Duodenal mucosa (tissue), 2 donors: ENCODE measurements around the gene RPS25.

Source experiments
- H3K27ac ChIP-seq: one replicate; pipeline ENCODE4 v1.7.0; 2013; ENCODE audit warnings: low read depth, low read length
- H3K27me3 ChIP-seq, 2 donors: one replicate each; pipeline ENCODE4 v1.7.0; 2013; ENCODE audit warnings: low read length in 2 of 2, control low read depth in 1 of 2; ENCODE audit not compliant: insufficient read depth in 2 of 2, control insufficient read depth in 1 of 2
- H3K36me3 ChIP-seq, 2 donors: one replicate each; pipeline ENCODE4 v1.7.0; 2013; ENCODE audit warnings: low read length in 2 of 2, control low read depth in 1 of 2; ENCODE audit not compliant: insufficient read depth in 2 of 2, control insufficient read depth in 1 of 2
- H3K4me1 ChIP-seq, 2 donors: one replicate each; pipeline ENCODE4 v1.7.0; 2013; ENCODE audit warnings: low read length in 2 of 2, control low read depth in 1 of 2; ENCODE audit not compliant: insufficient read depth in 2 of 2, control insufficient read depth in 1 of 2
- H3K4me3 ChIP-seq, 2 donors: one replicate each; pipeline ENCODE4 v1.7.0; 2013; ENCODE audit warnings: low read length in 2 of 2, low read depth in 1 of 2
- H3K9ac ChIP-seq, 2 donors: one replicate each; pipeline ENCODE4 v1.7.0; 2013; ENCODE audit warnings: low read length in 2 of 2, low read depth in 1 of 2
- H3K9me3 ChIP-seq, 2 donors: one replicate each; pipeline ENCODE4 v1.7.0; 2013; ENCODE audit warnings: low read length in 2 of 2, control low read depth in 1 of 2; ENCODE audit not compliant: control insufficient read depth in 1 of 2

Gene RPS25

DNA sequence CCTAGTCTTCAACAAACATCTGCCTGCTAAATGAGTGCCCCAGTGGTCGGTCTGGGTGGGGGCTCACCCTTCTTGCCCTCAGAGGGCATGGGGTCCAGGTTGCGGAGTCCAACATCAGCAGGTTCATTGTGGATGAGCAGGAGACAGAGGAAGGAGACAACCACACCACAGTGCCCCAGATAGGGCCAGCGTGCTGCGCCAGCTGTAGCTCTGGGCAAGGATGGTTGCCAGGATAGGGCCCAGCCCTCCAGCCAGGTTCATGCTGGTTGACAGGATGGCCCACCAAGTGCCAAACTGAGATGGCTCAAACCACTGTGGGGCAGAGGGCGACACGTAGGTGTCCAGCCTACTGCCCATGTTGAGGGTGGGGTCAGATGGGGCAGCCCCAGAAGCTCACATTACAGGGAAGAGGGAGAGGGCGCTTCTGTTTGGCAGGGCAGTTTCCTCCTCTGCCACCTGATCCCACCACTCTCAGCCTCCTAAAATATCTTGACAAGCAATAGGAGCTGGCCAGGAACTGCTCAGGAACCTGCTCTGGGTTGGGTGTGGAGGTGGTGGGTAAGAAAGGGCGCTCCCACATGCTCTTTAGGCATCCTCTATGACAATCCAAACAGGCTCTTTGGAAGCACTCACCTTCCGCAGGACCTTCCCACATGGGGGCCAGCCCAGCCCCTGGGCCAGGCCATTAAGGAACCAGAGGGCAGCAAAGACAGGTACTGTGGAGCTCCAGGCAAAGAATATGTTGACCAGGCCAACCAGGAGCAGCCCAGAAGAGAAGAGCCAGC lies 9.6 kb upstream of the RPS25 start:
- peaks cover 12 to 42% of the 10 kb centered on the region in 2 donors for H3K36me3 ChIP-seq
- no peaks in the 10 kb centered on the region for H3K9me3 ChIP-seq
- peak overlapping the region; percentile 17 for H3K27ac ChIP-seq
- peak overlapping the region; percentile 89 to 93 for H3K4me3 ChIP-seq
- peak overlapping the region; percentile 84 to 92 for H3K9ac ChIP-seq
- H3K4me1 ChIP-seq: peaks cover 54 to 69% of the 10 kb centered on the region in 2 donors
- H3K27me3 ChIP-seq: no peaks in the 10 kb centered on the region

DNA sequence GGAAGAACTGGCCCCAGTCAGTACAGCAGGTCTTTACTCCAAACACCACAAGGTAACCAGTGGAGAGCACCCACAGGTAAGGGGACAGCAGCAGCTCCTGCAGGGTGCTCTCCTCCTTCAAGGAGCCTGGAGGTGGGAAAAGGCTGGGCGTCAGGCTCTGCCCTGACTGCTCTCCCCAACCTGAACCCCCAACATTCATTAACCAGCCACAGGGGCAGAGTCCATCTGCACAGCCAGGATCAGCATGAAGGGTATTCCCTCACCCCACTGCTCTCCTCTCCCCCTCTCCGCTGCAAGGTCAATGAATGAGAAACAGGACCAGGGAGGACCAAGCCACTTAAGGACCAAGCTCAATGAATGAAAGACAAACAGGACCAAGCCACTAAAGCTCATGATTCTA lies 8.8 kb upstream of the RPS25 start:
- H3K4me3 ChIP-seq: peak overlapping the region; percentile 89 to 93
- peaks cover 12 to 42% of the 10 kb centered on the region in 2 donors for H3K36me3 ChIP-seq
- H3K27ac ChIP-seq: peak overlapping the region; percentile 11
- H3K9me3 ChIP-seq: no peaks in the 10 kb centered on the region
- H3K27me3 ChIP-seq: no peaks in the 10 kb centered on the region
- peaks cover 54 to 69% of the 10 kb centered on the region in 2 donors for H3K4me1 ChIP-seq
- H3K9ac ChIP-seq: peak overlapping the region; percentile 60 to 84

GRCh38 chr11:119025978-119026766 lies 8.0 kb upstream of the RPS25 start:
- Histone ChIP-seq H3K36me3 (peaks cover 12 to 42% of the 10 kb centered on the region in 2 donors), H3K27me3 (no peaks in the 10 kb centered on the region), H3K9ac (peak overlapping the region; percentile 48 to 56), H3K9me3 (no peaks in the 10 kb centered on the region), H3K4me1 (peaks cover 62 to 77% of the 10 kb centered on the region in 2 donors), H3K27ac (no peak overlapping the region), H3K4me3 (peak overlapping the region; percentile 89 to 93)

- Histone ChIP-seq H3K36me3 (peaks cover 12 to 42% of the 10 kb centered on the region in 2 donors), H3K9me3 (no peaks in the 10 kb centered on the region), H3K9ac (peak overlapping the region; percentile 48 to 56), H3K27me3 (no peaks in the 10 kb centered on the region), H3K27ac (no peak overlapping the region), H3K4me1 (peaks cover 65 to 82% of the 10 kb centered on the region in 2 donors), H3K4me3 (peak overlapping the region; percentile 89 to 93)
These were observed 7.4 kb upstream of the RPS25 start for GRCh38 chr11:119025541-119025940.

DNA sequence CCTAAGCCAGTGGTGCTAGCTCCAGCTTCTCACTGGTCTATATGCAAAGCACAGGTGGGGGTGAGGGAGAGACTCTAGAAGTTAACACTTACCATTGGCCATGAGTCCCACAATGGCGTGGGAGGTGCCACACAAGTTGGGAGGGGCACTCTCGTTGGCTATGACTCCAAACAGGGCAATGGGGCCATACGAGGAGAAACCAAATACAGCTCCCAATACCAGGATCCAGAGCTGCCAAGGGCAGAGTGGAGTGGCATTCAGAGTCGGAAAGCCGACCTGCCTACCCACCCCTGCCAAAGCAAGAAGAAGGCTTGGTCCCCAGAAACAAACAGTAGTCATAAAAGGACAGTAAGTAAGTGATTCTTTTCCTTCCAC lies 6.9 kb upstream of the RPS25 start:
- Histone ChIP-seq H3K4me1 (peaks cover 67 to 84% of the 10 kb centered on the region in 2 donors), H3K9me3 (no peaks in the 10 kb centered on the region), H3K4me3 (peak overlapping the region; percentile 89 to 93), H3K36me3 (peaks cover 12 to 44% of the 10 kb centered on the region in 2 donors), H3K9ac (peak overlapping the region; percentile 1 to 56), H3K27me3 (no peaks in the 10 kb centered on the region), H3K27ac (no peak overlapping the region)

- H3K4me3 ChIP-seq: peak overlapping the region; percentile 89 to 93
- H3K4me1 ChIP-seq: peaks cover 68 to 83% of the 10 kb centered on the region in 2 donors
- H3K9me3 ChIP-seq: no peaks in the 10 kb centered on the region
- H3K9ac ChIP-seq: peak overlapping the region; percentile 34 to 56
- H3K36me3 ChIP-seq: peaks cover 12 to 45% of the 10 kb centered on the region in 2 donors
- no peaks in the 10 kb centered on the region for H3K27me3 ChIP-seq
- no peak overlapping the region for H3K27ac ChIP-seq
These were observed 6.4 kb upstream of the RPS25 start for GRCh38 chr11:119024430-119025098.

GRCh38 chr11:119023741-119024140 lies 5.6 kb upstream of the RPS25 start:
- Histone ChIP-seq H3K27me3 (no peaks in the 10 kb centered on the region), H3K4me3 (no peak overlapping the region), H3K36me3 (peaks cover 12 to 45% of the 10 kb centered on the region in 2 donors), H3K4me1 (peaks cover 61 to 75% of the 10 kb centered on the region in 2 donors), H3K9ac (peak overlapping the region in 1 of 2 donors; percentile 10), H3K9me3 (no peaks in the 10 kb centered on the region), H3K27ac (no peak overlapping the region)

DNA sequence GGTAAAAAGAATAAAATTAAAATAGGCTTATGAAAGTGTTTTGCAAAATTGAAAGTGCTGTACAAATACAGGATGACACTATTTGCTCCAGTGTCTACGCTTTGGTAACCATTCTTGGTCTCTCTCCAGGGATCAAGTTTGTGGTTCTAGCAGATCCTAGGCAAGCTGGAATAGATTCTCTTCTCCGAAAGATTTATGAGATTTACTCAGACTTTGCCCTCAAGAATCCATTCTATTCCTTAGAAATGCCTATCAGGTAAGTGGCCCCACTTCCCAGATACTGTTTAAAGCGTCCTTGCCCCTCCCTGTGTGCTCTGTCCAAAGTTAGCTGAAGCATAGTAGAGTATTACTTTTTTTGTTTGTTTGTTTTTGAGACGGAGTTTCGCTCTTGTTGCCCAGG lies 3.5 kb upstream of the RPS25 start:
- no peaks in the 10 kb centered on the region for H3K27me3 ChIP-seq
- peaks cover 57 to 66% of the 10 kb centered on the region in 2 donors for H3K4me1 ChIP-seq
- H3K9me3 ChIP-seq: no peaks in the 10 kb centered on the region
- peaks cover 12 to 39% of the 10 kb centered on the region in 2 donors for H3K36me3 ChIP-seq
- peak overlapping the region; percentile 46 for H3K27ac ChIP-seq
- H3K4me3 ChIP-seq: no peak overlapping the region
- H3K9ac ChIP-seq: peak overlapping the region in 1 of 2 donors; percentile 7

DNA sequence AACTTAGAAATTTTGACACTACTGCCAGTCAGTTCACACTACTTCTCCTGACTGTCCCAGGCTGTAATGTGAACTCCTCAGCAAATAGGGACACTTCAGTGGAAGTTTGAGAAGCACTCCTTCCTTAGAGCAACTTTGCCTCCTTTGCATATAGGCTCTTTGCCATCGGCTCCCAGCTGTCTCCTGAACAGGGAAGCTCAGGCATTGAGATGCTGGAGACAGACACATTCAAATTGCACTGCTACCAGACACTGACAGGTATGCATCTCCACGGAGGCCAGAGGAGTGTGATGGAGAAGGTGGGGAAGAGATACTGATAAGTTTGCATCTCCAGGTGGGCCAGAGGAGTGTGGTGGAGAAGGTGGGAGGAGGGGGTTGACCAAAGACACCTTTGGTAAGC lies 1.9 kb upstream of the RPS25 start:
- Histone ChIP-seq H3K36me3 (peaks cover 17 to 43% of the 10 kb centered on the region in 2 donors), H3K9ac (peak overlapping the region; percentile 85 to 88), H3K4me1 (peaks cover 49 to 59% of the 10 kb centered on the region in 2 donors), H3K9me3 (no peaks in the 10 kb centered on the region), H3K27ac (no peak overlapping the region), H3K27me3 (no peaks in the 10 kb centered on the region), H3K4me3 (peak overlapping the region; percentile 97 to 99)
